ENCODE measurements around the gene GNGT2. TPM values are rescaled to one million over a fixed set of nuclear protein-coding genes. Genes with fewer than 3 reads are reported as not detected.
A peak's percentile ranks its signal among the peaks of the same experiment; 100 is the strongest.

The GNGT2 gene
- total and polyA plus RNA-seq, 2 experiments from 2014 or later, result not detected

GRCh38 chr17:49224997-49225337 is 14.6 kb upstream of the GNGT2 start:
- no peaks in the 10 kb centered on the region for H3F3A ChIP-seq (ENCODE audit: insufficient read depth)
- no peak overlapping the region for H3K27ac ChIP-seq
- H3K79me2 ChIP-seq (ENCODE audit: insufficient read depth), result no peaks in the 10 kb centered on the region
- H3K9ac ChIP-seq, result no peak overlapping the region
- H3K36me3 ChIP-seq (ENCODE audit: low read depth), result no peaks in the 10 kb centered on the region
- WGBS, 2 experiments (ENCODE audit: low coverage in 1 of 2, low lambda C conversion rate in 2 of 2, missing lambda C conversion rate in 2 of 2), result 18 to 43% methylated on average over 3 to 11 of the region's 11 CpGs
- H3K4me3 ChIP-seq, result no peak overlapping the region
- peaks cover 56% of the 10 kb centered on the region for H3K27me3 ChIP-seq (replicated peaks; ENCODE audit: insufficient read depth)
- H4K20me1 ChIP-seq (ENCODE audit: insufficient read depth), result no peaks in the 10 kb centered on the region
- no peaks in the 10 kb centered on the region for H3K9me3 ChIP-seq (ENCODE audit: low read depth)
- TF ChIP-seq EZH2phosphoT487 (IDR thresholded peaks at IDR 0.05; ENCODE audit: insufficient read depth, low read depth), result no peak
- TF ChIP-seq EZH2 (IDR thresholded peaks at IDR 0.05; ENCODE audit: insufficient read depth, poor library complexity, severe bottlenecking), result no peak
- H3K4me1 ChIP-seq (ENCODE audit: insufficient read depth), result no peaks in the 10 kb centered on the region
- no peak overlapping the region for H3K4me2 ChIP-seq (ENCODE audit: unreplicated experiment)
- no peaks in the 10 kb centered on the region for H3K9me2 ChIP-seq (ENCODE audit: insufficient read depth)
- in situ Hi-C loops (cut with MboI), result no loop called here
- no peak overlapping the region for H2AFZ ChIP-seq
- DNase-seq, result no peak

DNA sequence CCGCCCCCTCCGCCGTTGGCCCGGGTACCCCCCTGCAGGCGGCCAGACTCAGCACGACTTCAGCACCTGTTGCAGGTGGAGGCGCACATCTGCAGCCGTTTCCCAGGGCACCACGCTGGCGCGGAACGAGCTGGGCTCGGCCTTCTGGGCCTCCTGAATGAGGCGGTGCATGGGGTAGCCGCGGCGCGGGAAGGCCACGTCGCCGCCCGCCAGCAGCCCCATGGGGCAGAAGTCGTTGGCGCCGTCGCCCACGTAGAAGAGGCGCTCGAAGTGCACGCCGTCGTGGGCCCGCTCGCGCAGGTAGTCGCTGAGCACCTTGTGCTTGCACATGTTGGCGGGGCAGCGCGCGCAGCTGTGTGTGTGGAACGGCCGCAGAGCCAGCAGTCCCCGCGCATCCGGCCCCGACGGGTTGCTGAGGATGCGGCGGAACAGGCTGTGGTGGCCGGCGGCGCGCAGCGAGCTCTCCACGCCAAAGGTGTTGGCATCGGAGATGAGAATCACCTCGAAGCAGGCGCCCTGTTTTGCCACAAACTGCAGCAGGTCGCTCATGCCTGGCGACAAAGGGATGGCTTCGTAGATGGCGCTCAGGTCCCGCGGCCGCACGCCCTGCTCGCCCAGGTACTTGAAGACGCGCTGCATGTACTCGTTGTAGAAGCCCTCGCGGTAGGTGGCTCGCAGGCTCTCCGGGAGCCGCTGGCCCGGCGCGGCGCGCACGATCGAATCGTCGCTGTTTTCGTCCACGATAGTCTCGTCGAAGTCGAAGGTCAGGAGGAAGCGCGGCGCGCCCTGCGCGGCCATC is 14.0 kb upstream of the GNGT2 start:
- Histone ChIP-seq H2AFZ (no peak overlapping the region), H3K9me3 (ENCODE audit: low read depth) (no peaks in the 10 kb centered on the region), H3K9ac (no peak overlapping the region), H3K36me3 (ENCODE audit: low read depth) (no peaks in the 10 kb centered on the region), H3F3A (ENCODE audit: insufficient read depth) (no peaks in the 10 kb centered on the region), H3K79me2 (ENCODE audit: insufficient read depth) (no peaks in the 10 kb centered on the region), H3K4me2 (ENCODE audit: unreplicated experiment) (no peak overlapping the region), H3K27ac (no peak overlapping the region), H4K20me1 (ENCODE audit: insufficient read depth) (no peaks in the 10 kb centered on the region), H3K4me1 (ENCODE audit: insufficient read depth) (no peaks in the 10 kb centered on the region), H3K4me3 (no peak overlapping the region), H3K27me3 (replicated peaks; ENCODE audit: insufficient read depth) (peaks cover 51% of the 10 kb centered on the region), H3K9me2 (ENCODE audit: insufficient read depth) (no peaks in the 10 kb centered on the region)
- in situ Hi-C loops (cut with MboI), result no loop called here
- 4 to 5% methylated on average over 80 to 86 of the region's 95 CpGs for WGBS, 2 experiments (ENCODE audit: low coverage in 1 of 2, low lambda C conversion rate in 2 of 2, missing lambda C conversion rate in 2 of 2)
- DNase-seq, result no peak
- TF ChIP-seq EZH2 (IDR thresholded peaks at IDR 0.05; ENCODE audit: insufficient read depth, poor library complexity, severe bottlenecking) (no peak), EZH2phosphoT487 (IDR thresholded peaks at IDR 0.05; ENCODE audit: insufficient read depth, low read depth) (0 out of 2 replicates have a peak, but pooled peaks have one; percentile 12)

GRCh38 chr17:49223517-49224197 is 13.3 kb upstream of the GNGT2 start:
- no peaks in the 10 kb centered on the region for H3K79me2 ChIP-seq (ENCODE audit: insufficient read depth)
- H2AFZ ChIP-seq, result no peak overlapping the region
- WGBS, 2 experiments (ENCODE audit: low coverage in 1 of 2, low lambda C conversion rate in 2 of 2, missing lambda C conversion rate in 2 of 2), result 3 to 4% methylated on average over 29 to 31 of the region's 31 CpGs
- H3K9me3 ChIP-seq (ENCODE audit: low read depth), result no peaks in the 10 kb centered on the region
- H3K9ac ChIP-seq, result no peak overlapping the region
- peak; percentile 50 for DNase-seq
- no peaks in the 10 kb centered on the region for H3K36me3 ChIP-seq (ENCODE audit: low read depth)
- H4K20me1 ChIP-seq (ENCODE audit: insufficient read depth), result no peaks in the 10 kb centered on the region
- TF ChIP-seq EZH2 (IDR thresholded peaks at IDR 0.05; ENCODE audit: insufficient read depth, poor library complexity, severe bottlenecking), result peak; percentile 80
- 0 out of 2 replicates have a peak, but pooled peaks have one; percentile 34 for TF ChIP-seq EZH2phosphoT487 (IDR thresholded peaks at IDR 0.05; ENCODE audit: insufficient read depth, low read depth)
- H3K4me1 ChIP-seq (ENCODE audit: insufficient read depth), result no peaks in the 10 kb centered on the region
- no peaks in the 10 kb centered on the region for H3F3A ChIP-seq (ENCODE audit: insufficient read depth)
- H3K27me3 ChIP-seq (replicated peaks; ENCODE audit: insufficient read depth), result peaks cover 45% of the 10 kb centered on the region
- H3K9me2 ChIP-seq (ENCODE audit: insufficient read depth), result no peaks in the 10 kb centered on the region
- no peak overlapping the region for H3K27ac ChIP-seq
- no peak overlapping the region for H3K4me2 ChIP-seq (ENCODE audit: unreplicated experiment)
- in situ Hi-C loops (cut with MboI), result no loop called here
- no peak overlapping the region for H3K4me3 ChIP-seq

DNA sequence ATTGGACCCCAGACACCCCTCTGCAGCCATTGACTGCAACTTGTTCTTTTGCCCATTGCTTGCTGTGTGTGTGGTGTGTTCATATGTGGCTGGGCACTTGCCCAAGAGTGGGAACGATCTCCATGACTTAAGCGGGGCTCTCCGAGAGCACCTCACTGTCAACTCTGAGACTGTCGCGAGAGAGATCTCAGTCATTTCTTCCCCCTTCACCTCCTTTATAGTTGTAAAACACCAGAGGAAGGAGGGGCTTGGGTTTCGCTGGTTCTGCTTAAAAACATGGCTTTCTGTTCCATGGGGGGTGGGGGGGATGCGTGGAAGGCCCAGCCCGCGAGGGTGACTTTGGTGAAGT is 12.8 kb upstream of the GNGT2 start:
- no peaks in the 10 kb centered on the region for H3K9me2 ChIP-seq (ENCODE audit: insufficient read depth)
- no peaks in the 10 kb centered on the region for H3F3A ChIP-seq (ENCODE audit: insufficient read depth)
- no peaks in the 10 kb centered on the region for H4K20me1 ChIP-seq (ENCODE audit: insufficient read depth)
- no peak overlapping the region for H3K9ac ChIP-seq
- no peaks in the 10 kb centered on the region for H3K9me3 ChIP-seq (ENCODE audit: low read depth)
- DNase-seq, result no peak
- WGBS, 2 experiments (ENCODE audit: low coverage in 1 of 2, low lambda C conversion rate in 2 of 2, missing lambda C conversion rate in 2 of 2), result 2% methylated on average over 9 of the region's 9 CpGs
- H3K27ac ChIP-seq, result no peak overlapping the region
- peaks cover 45% of the 10 kb centered on the region for H3K27me3 ChIP-seq (replicated peaks; ENCODE audit: insufficient read depth)
- H2AFZ ChIP-seq, result no peak overlapping the region
- no peak for TF ChIP-seq EZH2 (IDR thresholded peaks at IDR 0.05; ENCODE audit: insufficient read depth, poor library complexity, severe bottlenecking)
- TF ChIP-seq EZH2phosphoT487 (IDR thresholded peaks at IDR 0.05; ENCODE audit: insufficient read depth, low read depth), result no peak
- in situ Hi-C loops (cut with MboI), result no loop called here
- H3K36me3 ChIP-seq (ENCODE audit: low read depth), result no peaks in the 10 kb centered on the region
- H3K4me3 ChIP-seq, result no peak overlapping the region
- H3K4me2 ChIP-seq (ENCODE audit: unreplicated experiment), result no peak overlapping the region
- H3K79me2 ChIP-seq (ENCODE audit: insufficient read depth), result no peaks in the 10 kb centered on the region
- H3K4me1 ChIP-seq (ENCODE audit: insufficient read depth), result no peaks in the 10 kb centered on the region
